SK-N-MC (cell line): ENCODE data around the gene BCAR3.

ENCODE experiments used
- DNase-seq: peaks from one replicate; pipeline ENCODE4 v3.0.0-alpha.2; 2011; ENCODE audit warnings: low read depth, low spot score
- H3K27ac ChIP-seq: fragments of 200-600 bp; sonication (generic); 2 replicates; pipeline ENCODE4 v1.5.1; 2016; ENCODE audit warnings: mixed run types
- H3K36me3 ChIP-seq: fragments of 200-600 bp; sonication (generic); 2 replicates; pipeline ENCODE4 v1.6.1; 2017; ENCODE audit warnings: antibody characterized with exemption, low read length, mixed read lengths; ENCODE audit not compliant: insufficient read depth
- H3K4me3 ChIP-seq: fragments of 200-600 bp; sonication (generic); 2 replicates; pipeline ENCODE4 v1.5.1; 2016
- H3K9ac ChIP-seq: fragments of 200-600 bp; sonication (generic); 2 replicates; pipeline ENCODE4 v1.8.0; 2017; ENCODE audit warnings: mixed run types, mixed read lengths; ENCODE audit not compliant: insufficient read length
- H3K9me3 ChIP-seq: fragments of 200-600 bp; sonication (generic); 2 replicates; pipeline ENCODE4 v1.6.1; 2017; ENCODE audit warnings: low read depth, mild to moderate bottlenecking, antibody characterized with exemption, low read length, moderate library complexity, mixed read lengths
- EZH2 ChIP-seq: fragments of 200-600 bp; sonication (generic); IDR thresholded peaks from one replicate; pipeline ENCODE4 v1.6.1; 2017; ENCODE audit warnings: antibody characterized with exemption
- FOXP2 ChIP-seq: optimal IDR thresholded peaks from 2 replicates; pipeline ENCODE3; 2011; ENCODE audit warnings: mild to moderate bottlenecking, moderate library complexity; ENCODE audit not compliant: insufficient read depth; ENCODE audit errors: extremely low read length, control extremely low read depth
- POLR2AphosphoS5 ChIP-seq: IDR thresholded peaks from 2 replicates; pipeline ENCODE4 v1.6.1; 2012; ENCODE audit warnings: mild to moderate bottlenecking, low read depth, low read length, borderline replicate concordance

BCAR3 gene

GRCh38 chr1:93576346-93576745, 105.3 kb downstream of the BCAR3 start:
- H3K9ac ChIP-seq: peak overlapping the region; percentile 50
- H3K9me3 ChIP-seq: no peaks in the 10 kb centered on the region
- no peaks in the 10 kb centered on the region for H3K36me3 ChIP-seq
- peak overlapping the region; percentile 78 for H3K4me3 ChIP-seq
- H3K27ac ChIP-seq: peak overlapping the region; percentile 94
- DNase-seq: peak; percentile 44
- TF ChIP-seq EZH2 (no peak), FOXP2 (peak; percentile 59)

DNA sequence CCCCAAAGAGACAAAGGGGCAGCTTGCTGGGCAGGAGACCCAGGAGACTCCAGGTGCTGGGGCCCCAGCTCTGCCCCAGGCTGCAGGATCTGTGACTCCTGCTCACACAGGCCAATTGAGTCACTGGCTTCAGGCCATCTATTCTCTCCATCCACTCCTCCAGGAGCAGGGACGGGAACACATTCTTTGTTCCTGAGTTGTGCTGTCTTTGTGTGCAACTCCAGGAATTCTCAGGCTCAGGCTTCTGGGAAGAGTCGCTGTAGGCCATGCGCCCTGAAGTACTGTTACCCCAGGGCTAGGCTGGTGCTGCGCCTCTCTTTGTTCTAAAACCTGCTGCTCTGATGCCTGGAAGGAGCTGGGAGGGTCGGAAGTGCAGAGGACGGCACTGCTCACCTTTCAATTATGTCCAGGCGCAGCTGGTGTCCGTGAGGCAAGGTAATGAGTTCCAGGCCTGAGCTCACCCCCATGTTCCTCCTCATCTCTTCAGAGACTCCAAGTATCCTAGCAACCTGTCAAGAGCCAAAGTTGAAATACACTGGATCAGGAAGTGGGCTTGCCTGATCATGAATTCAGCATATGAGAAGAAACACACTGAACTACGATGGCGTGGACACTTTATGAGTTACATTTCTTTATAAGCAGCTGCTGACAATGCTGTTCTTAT, 105.9 kb downstream of the BCAR3 start:
- peak overlapping the region; percentile 50 for H3K9ac ChIP-seq
- H3K36me3 ChIP-seq: no peaks in the 10 kb centered on the region
- DNase-seq: no peak
- H3K27ac ChIP-seq: peak overlapping the region; percentile 94
- H3K9me3 ChIP-seq: no peaks in the 10 kb centered on the region
- TF ChIP-seq EZH2: no peak
- TF ChIP-seq POLR2AphosphoS5: no peak
- no peak for TF ChIP-seq FOXP2
- peak overlapping the region; percentile 78 for H3K4me3 ChIP-seq

GRCh38 chr1:93574991-93575390, 106.6 kb downstream of the BCAR3 start:
- no peak for DNase-seq
- H3K9ac ChIP-seq: no peak overlapping the region
- H3K36me3 ChIP-seq: no peaks in the 10 kb centered on the region
- H3K27ac ChIP-seq: 0 out of 2 replicates have a peak overlapping the region, but pooled peaks have one; percentile 94
- H3K9me3 ChIP-seq: no peaks in the 10 kb centered on the region
- H3K4me3 ChIP-seq: no peak overlapping the region
- TF ChIP-seq EZH2: no peak
- TF ChIP-seq FOXP2: no peak
- TF ChIP-seq POLR2AphosphoS5: no peak

GRCh38 chr1:93574511-93574910, 107.1 kb downstream of the BCAR3 start:
- Histone ChIP-seq H3K9me3 (no peaks in the 10 kb centered on the region), H3K27ac (no peak overlapping the region), H3K9ac (no peak overlapping the region), H3K4me3 (no peak overlapping the region), H3K36me3 (no peaks in the 10 kb centered on the region)
- TF ChIP-seq POLR2AphosphoS5 (no peak), EZH2 (no peak)
- no peak for DNase-seq

DNA sequence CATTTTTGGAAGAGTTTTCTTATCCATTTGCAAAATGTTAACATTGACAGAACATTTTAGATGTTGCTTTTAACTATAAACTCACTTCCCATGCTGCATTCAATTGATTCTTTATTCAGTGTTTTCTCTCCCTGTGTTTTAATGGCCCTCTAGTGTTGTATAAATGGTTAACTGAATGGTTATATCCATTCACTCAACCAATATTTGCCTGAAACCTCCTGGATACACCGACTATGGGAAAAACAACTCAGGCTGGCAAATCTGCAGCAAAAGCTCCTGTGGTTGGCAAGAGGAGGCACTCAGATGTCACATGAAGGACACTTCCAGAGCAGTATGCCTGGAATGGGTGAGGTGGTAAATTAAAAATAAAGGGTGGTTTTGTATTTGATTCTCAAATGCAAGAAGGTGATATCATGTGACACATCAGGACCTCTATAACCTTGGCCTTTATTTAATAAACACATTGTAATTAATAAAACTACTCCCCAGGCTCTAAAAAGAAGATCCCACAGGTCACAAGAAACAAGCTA, 107.6 kb downstream of the BCAR3 start:
- 0 out of 2 replicates have a peak overlapping the region, but pooled peaks have one; percentile 33 for H3K27ac ChIP-seq
- H3K4me3 ChIP-seq: no peak overlapping the region
- H3K9ac ChIP-seq: no peak overlapping the region
- no peaks in the 10 kb centered on the region for H3K36me3 ChIP-seq
- no peak for DNase-seq
- TF ChIP-seq POLR2AphosphoS5 (no peak), FOXP2 (no peak), EZH2 (no peak)
- H3K9me3 ChIP-seq: no peaks in the 10 kb centered on the region

- Histone ChIP-seq H3K4me3 (no peak overlapping the region), H3K36me3 (no peaks in the 10 kb centered on the region), H3K9me3 (no peaks in the 10 kb centered on the region), H3K9ac (no peak overlapping the region), H3K27ac (no peak overlapping the region)
- DNase-seq: no peak
- TF ChIP-seq POLR2AphosphoS5: no peak
- no peak for TF ChIP-seq EZH2
Observed at GRCh38 chr1:93571623-93572310, 109.9 kb downstream of the BCAR3 start.

DNA sequence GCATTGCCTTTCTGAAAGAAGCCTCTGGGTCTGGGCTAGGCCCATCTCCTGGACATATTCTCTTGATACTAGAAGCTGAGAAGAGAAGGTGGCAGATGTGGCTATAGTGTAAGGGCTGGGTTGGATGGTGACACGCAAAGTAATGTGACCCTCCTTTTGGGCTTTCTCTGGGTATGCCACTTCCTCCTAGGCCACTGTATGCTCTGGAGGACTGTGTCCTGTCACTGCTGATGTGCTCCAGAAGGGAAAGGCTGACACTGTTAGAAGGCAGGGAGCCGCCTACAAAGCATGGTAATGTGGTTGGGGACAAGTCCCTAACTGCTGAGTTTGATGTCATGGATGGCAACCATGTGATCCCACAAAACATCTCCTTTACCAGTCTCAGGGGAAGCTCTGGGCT, 112.1 kb downstream of the BCAR3 start:
- no peak overlapping the region for H3K4me3 ChIP-seq
- DNase-seq: no peak
- TF ChIP-seq FOXP2 (no peak), POLR2AphosphoS5 (no peak), EZH2 (no peak)
- no peak overlapping the region for H3K9ac ChIP-seq
- H3K27ac ChIP-seq: no peak overlapping the region
- no peaks in the 10 kb centered on the region for H3K36me3 ChIP-seq
- no peaks in the 10 kb centered on the region for H3K9me3 ChIP-seq

- H3K27ac ChIP-seq: no peak overlapping the region
- no peak overlapping the region for H3K4me3 ChIP-seq
- no peaks in the 10 kb centered on the region for H3K36me3 ChIP-seq
- H3K9me3 ChIP-seq: no peaks in the 10 kb centered on the region
- no peak for DNase-seq
- TF ChIP-seq FOXP2 (no peak), POLR2AphosphoS5 (no peak), EZH2 (no peak)
- H3K9ac ChIP-seq: no peak overlapping the region
Observed at GRCh38 chr1:93567255-93567918, 114.2 kb downstream of the BCAR3 start.
